Peyer's patch (tissue), 4 donors: ENCODE measurements around the gene PAGR1.

Experiments used
- POLR2A ChIP-seq, 2 donors: fragments of 450-650 bp; IDR thresholded peaks; one replicate each; pipeline ENCODE4 v1.5.1; 2017; ENCODE audit warnings: antibody characterized with exemption in 2 of 2, mild to moderate bottlenecking in 2 of 2, moderate library complexity in 2 of 2
- TF ChIP-seq, protein P1 (sequence below), 6 experiments: fragments of 450-650 bp in 4 of 6; fragments of 200-600 bp in 2 of 6; sonication (generic) in 1 of 6; IDR thresholded peaks; one replicate each; pipeline ENCODE4 v1.5.1; 2017 to 2019; ENCODE audit warnings: antibody characterized with exemption in 6 of 6, mild to moderate bottlenecking in 3 of 6, moderate library complexity in 1 of 6

GRCh38 chr16:29864205-29864604, 48.3 kb downstream of the PAGR1 start:
- TF ChIP-seq, protein P1, sequence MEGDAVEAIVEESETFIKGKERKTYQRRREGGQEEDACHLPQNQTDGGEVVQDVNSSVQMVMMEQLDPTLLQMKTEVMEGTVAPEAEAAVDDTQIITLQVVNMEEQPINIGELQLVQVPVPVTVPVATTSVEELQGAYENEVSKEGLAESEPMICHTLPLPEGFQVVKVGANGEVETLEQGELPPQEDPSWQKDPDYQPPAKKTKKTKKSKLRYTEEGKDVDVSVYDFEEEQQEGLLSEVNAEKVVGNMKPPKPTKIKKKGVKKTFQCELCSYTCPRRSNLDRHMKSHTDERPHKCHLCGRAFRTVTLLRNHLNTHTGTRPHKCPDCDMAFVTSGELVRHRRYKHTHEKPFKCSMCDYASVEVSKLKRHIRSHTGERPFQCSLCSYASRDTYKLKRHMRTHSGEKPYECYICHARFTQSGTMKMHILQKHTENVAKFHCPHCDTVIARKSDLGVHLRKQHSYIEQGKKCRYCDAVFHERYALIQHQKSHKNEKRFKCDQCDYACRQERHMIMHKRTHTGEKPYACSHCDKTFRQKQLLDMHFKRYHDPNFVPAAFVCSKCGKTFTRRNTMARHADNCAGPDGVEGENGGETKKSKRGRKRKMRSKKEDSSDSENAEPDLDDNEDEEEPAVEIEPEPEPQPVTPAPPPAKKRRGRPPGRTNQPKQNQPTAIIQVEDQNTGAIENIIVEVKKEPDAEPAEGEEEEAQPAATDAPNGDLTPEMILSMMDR (IDR thresholded peaks at IDR 0.05): no peak
- no peak for TF ChIP-seq POLR2A (IDR thresholded peaks at IDR 0.05)
